Jurkat, Clone E6-1 (cell line): ENCODE results near the gene BBIP1.

Experiments used
- DNase-seq: peaks from one replicate; pipeline ENCODE4 v3.0.0-alpha.2; 2011; ENCODE audit warnings: low read depth, low spot score
- H3K4me3 ChIP-seq: 2 replicates; pipeline ENCODE4 v1.5.1; 2011; ENCODE audit warnings: mild to moderate bottlenecking, low read length, control low read depth, moderate library complexity

The BBIP1 gene

GRCh38 chr10:110893559-110894179 lies 25.3 kb downstream of the BBIP1 start:
- no peak overlapping the region for H3K4me3 ChIP-seq
- peak; percentile 39 for DNase-seq

- no peak overlapping the region for H3K4me3 ChIP-seq
- DNase-seq, result no peak
Measured at GRCh38 chr10:110892602-110893288, 26.2 kb downstream of the BBIP1 start.

- H3K4me3 ChIP-seq, result no peak overlapping the region
- DNase-seq, result no peak
Measured at GRCh38 chr10:110887560-110887959, 31.4 kb downstream of the BBIP1 start.

GRCh38 chr10:110885932-110886674 lies 32.9 kb downstream of the BBIP1 start:
- H3K4me3 ChIP-seq, result no peak overlapping the region
- DNase-seq, result no peak

GRCh38 chr10:110883924-110884323 lies 35.1 kb downstream of the BBIP1 start:
- DNase-seq, result no peak
- no peak overlapping the region for H3K4me3 ChIP-seq

GRCh38 chr10:110881905-110882304 lies 37.1 kb downstream of the BBIP1 start:
- no peak overlapping the region for H3K4me3 ChIP-seq
- no peak for DNase-seq

GRCh38 chr10:110881247-110881646 lies 37.7 kb downstream of the BBIP1 start:
- no peak overlapping the region for H3K4me3 ChIP-seq
- DNase-seq, result no peak

GRCh38 chr10:110880012-110880411 lies 39.0 kb downstream of the BBIP1 start:
- DNase-seq, result no peak
- no peak overlapping the region for H3K4me3 ChIP-seq

GRCh38 chr10:110876788-110877187 lies 42.2 kb downstream of the BBIP1 start:
- no peak overlapping the region for H3K4me3 ChIP-seq
- no peak for DNase-seq

- no peak for DNase-seq
- no peak overlapping the region for H3K4me3 ChIP-seq
Measured at GRCh38 chr10:110876000-110876399, 43.0 kb downstream of the BBIP1 start.

GRCh38 chr10:110873951-110874350 lies 45.0 kb downstream of the BBIP1 start:
- H3K4me3 ChIP-seq, result no peak overlapping the region
- no peak for DNase-seq

- DNase-seq, result no peak
- H3K4me3 ChIP-seq, result peak overlapping the region; percentile 60
Measured at GRCh38 chr10:110872984-110873923, 45.7 kb downstream of the BBIP1 start.

GRCh38 chr10:110872145-110872983 lies 46.6 kb downstream of the BBIP1 start:
- peak overlapping the region; percentile 60 for H3K4me3 ChIP-seq
- peak; percentile 73 for DNase-seq

- peak; percentile 90 for DNase-seq
- H3K4me3 ChIP-seq, result peak within 1 kb of the TSS; percentile 60
Measured at GRCh38 chr10:110871298-110872084, 47.5 kb downstream of the BBIP1 start, which contains the start of gene PDCD4. Gene PDCD4, plus strand, starts transcription at chr10:110871928. Its CDS starts 4,100 bp downstream, at chr10:110876028.

GRCh38 chr10:110870823-110871297 lies 48.1 kb downstream of the BBIP1 start:
- DNase-seq, result no peak
- peak overlapping the region; percentile 60 for H3K4me3 ChIP-seq

- DNase-seq, result peak; percentile 69
- no peak overlapping the region; the same call in 1 of the 2 replicates for H3K4me3 ChIP-seq
Measured at GRCh38 chr10:110868981-110869380, 50.0 kb downstream of the BBIP1 start.

- no peak overlapping the region for H3K4me3 ChIP-seq
- no peak for DNase-seq
Measured at GRCh38 chr10:110867807-110868465, 51.0 kb downstream of the BBIP1 start.
